C4-2B (cell line): ENCODE measurements around the gene KDELR3.

ENCODE experiments used
- ZFX ChIP-seq: fragments of 450-650 bp; IDR thresholded peaks from 2 replicates; pipeline ENCODE4 v1.6.1; 2017
- TF ChIP-seq, protein P1 (sequence below): fragments of 450-650 bp; conservative IDR thresholded peaks from 2 replicates; pipeline ENCODE4 v1.5.1; 2017; ENCODE audit warnings: mild to moderate bottlenecking

DNA sequence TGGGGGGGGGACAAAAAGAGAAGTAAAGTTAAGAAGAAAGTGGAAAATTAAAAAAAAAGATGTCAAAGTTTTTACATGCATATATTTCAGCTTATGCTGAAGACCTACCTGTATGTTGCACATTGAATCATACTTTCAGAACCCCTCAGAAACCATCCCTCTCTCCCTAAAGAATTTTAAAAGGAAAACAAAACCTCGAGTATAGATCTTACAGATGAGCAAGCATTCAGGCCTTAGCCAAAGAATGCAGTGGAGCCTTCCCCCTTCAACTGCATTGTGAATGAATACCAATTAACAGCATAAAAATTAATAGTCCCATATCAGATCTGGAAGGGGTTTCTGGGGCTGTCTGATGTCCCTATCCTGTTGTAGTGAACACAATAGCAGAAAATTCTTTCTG lies 16.3 kb downstream of the KDELR3 start:
- TF ChIP-seq, protein P1, sequence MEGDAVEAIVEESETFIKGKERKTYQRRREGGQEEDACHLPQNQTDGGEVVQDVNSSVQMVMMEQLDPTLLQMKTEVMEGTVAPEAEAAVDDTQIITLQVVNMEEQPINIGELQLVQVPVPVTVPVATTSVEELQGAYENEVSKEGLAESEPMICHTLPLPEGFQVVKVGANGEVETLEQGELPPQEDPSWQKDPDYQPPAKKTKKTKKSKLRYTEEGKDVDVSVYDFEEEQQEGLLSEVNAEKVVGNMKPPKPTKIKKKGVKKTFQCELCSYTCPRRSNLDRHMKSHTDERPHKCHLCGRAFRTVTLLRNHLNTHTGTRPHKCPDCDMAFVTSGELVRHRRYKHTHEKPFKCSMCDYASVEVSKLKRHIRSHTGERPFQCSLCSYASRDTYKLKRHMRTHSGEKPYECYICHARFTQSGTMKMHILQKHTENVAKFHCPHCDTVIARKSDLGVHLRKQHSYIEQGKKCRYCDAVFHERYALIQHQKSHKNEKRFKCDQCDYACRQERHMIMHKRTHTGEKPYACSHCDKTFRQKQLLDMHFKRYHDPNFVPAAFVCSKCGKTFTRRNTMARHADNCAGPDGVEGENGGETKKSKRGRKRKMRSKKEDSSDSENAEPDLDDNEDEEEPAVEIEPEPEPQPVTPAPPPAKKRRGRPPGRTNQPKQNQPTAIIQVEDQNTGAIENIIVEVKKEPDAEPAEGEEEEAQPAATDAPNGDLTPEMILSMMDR, result no peak
- TF ChIP-seq ZFX, result no peak
